ENCODE data around the gene CCDC27.

The CCDC27 gene

DNA sequence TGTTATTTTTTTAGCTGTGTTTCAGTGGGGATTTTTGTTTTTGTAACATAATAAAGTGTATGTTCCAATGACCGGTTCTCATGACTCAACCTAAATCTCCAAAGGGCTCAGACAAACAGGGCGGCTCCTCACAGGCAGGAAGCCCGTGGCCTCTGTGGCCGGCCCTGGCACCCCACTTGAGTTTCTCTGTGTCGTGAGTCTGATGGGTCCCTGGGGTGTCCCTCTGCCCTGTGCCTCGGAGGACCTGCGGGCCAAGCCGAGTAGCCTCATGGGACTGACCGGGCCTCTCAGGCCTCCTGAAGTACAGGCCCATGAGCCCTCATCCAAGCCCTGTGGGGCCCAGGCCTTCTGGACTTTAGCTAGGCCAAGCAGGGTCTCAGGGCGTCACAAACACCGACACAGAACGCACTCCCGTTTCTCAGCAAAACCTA lies 16.1 kb upstream of the CCDC27 start:
- Histone ChIP-seq H3K4me3 (ENCODE audit: low read depth, low read length) (no peak overlapping the region), H3K36me3 (peaks cover 84% of the 10 kb centered on the region), H3K9me3 (ENCODE audit: severe bottlenecking) (no peaks in the 10 kb centered on the region), H3K27ac (no peak overlapping the region; the same call in 1 of the 2 replicates), H3K27me3 (ENCODE audit: insufficient read depth, low read depth, severe bottlenecking) (no peaks in the 10 kb centered on the region)
- DNase-seq: no peak
- no peak for TF ChIP-seq CTCF (IDR thresholded peaks at IDR 0.05; ENCODE audit: low read depth, low read length)

DNA sequence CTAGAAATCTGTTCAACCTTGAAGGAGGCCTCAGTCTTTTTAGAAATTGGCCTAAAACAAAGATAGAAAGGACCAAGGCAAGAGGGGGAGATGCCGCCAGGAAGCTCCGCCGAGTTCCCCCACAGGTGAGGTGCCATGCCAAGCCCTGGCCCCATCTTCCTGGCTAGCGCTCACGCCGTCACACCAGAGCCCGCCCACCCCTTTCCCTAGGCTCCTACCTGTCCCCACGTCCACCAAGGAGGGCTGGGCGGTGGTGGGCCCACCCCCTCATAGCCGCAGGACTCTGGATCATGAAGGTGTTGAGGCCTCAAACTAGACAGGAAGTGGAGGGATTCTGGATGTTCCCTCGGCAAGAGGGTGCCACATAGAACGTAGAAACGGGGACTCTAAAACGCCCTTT lies 15.5 kb upstream of the CCDC27 start:
- DNase-seq: no peak
- no peak for TF ChIP-seq CTCF (IDR thresholded peaks at IDR 0.05; ENCODE audit: low read depth, low read length)
- Histone ChIP-seq H3K27me3 (ENCODE audit: insufficient read depth, low read depth, severe bottlenecking) (no peaks in the 10 kb centered on the region), H3K27ac (no peak overlapping the region), H3K4me3 (ENCODE audit: low read depth, low read length) (no peak overlapping the region), H3K9me3 (ENCODE audit: severe bottlenecking) (no peaks in the 10 kb centered on the region), H3K36me3 (peaks cover 83% of the 10 kb centered on the region)

GRCh38 chr1:3738943-3739342 lies 13.3 kb upstream of the CCDC27 start:
- H3K27me3 ChIP-seq (ENCODE audit: insufficient read depth, low read depth, severe bottlenecking): no peaks in the 10 kb centered on the region
- H3K9me3 ChIP-seq (ENCODE audit: severe bottlenecking): no peaks in the 10 kb centered on the region
- H3K36me3 ChIP-seq: peaks cover 78% of the 10 kb centered on the region
- TF ChIP-seq CTCF (IDR thresholded peaks at IDR 0.05; ENCODE audit: low read depth, low read length): no peak
- H3K27ac ChIP-seq: no peak overlapping the region
- DNase-seq: no peak
- H3K4me3 ChIP-seq (ENCODE audit: low read depth, low read length): no peak overlapping the region

- Histone ChIP-seq H3K9me3 (ENCODE audit: severe bottlenecking) (no peaks in the 10 kb centered on the region), H3K27ac (no peak overlapping the region), H3K4me3 (ENCODE audit: low read depth, low read length) (no peak overlapping the region), H3K27me3 (ENCODE audit: insufficient read depth, low read depth, severe bottlenecking) (no peaks in the 10 kb centered on the region), H3K36me3 (peaks cover 67% of the 10 kb centered on the region)
- DNase-seq: no peak
- no peak for TF ChIP-seq CTCF (IDR thresholded peaks at IDR 0.05; ENCODE audit: low read depth, low read length)
Measured at GRCh38 chr1:3740042-3740441, 12.2 kb upstream of the CCDC27 start.

DNA sequence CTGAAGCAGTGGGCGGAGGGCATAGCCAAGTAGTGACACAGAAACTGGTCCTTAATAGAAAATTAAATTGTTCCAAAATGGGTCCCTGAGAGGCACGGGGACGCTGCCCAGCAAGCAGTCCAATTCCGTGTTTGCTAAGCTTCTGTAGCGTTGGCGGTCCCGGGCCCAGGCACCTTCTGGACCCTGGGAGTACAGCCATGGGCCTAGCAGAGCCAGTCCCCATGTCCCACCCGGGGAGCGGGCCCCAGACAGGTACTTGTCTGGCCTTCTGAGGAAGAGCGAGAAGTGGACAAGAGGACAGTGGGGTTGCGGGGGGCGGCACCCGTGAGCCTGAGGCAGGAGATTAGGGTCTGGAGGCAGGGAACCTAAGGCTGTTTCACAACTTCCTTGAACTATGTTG lies 11.5 kb upstream of the CCDC27 start:
- Histone ChIP-seq H3K27ac (no peak overlapping the region), H3K9me3 (ENCODE audit: severe bottlenecking) (no peaks in the 10 kb centered on the region), H3K27me3 (ENCODE audit: insufficient read depth, low read depth, severe bottlenecking) (no peaks in the 10 kb centered on the region), H3K4me3 (ENCODE audit: low read depth, low read length) (no peak overlapping the region), H3K36me3 (peaks cover 60% of the 10 kb centered on the region)
- DNase-seq: no peak
- TF ChIP-seq CTCF (IDR thresholded peaks at IDR 0.05; ENCODE audit: low read depth, low read length): no peak
